K562 (cell line): ENCODE measurements around the gene PPP1R14C. TPM values are rescaled to one million over a fixed set of nuclear protein-coding genes. Genes with fewer than 3 reads are reported as not detected.
A peak's percentile ranks its signal among the peaks of the same experiment; 100 is the strongest.

Source experiments
- BDP1 ChIP-seq: IDR thresholded peaks from 3 replicates; pipeline ENCODE4 v1.6.1; 2011; ENCODE audit not compliant: insufficient read length, insufficient read depth
- BRF1 ChIP-seq: IDR thresholded peaks from 3 replicates; pipeline ENCODE4 v1.6.1; 2011; ENCODE audit warnings: borderline replicate concordance, mild to moderate bottlenecking; ENCODE audit not compliant: insufficient read length; ENCODE audit errors: extremely low read depth
- DIDO1 ChIP-seq: fragments of 450-650 bp; IDR thresholded peaks from 2 replicates; pipeline ENCODE4 v1.6.1; 2016; ENCODE audit warnings: low read depth, missing biosample characterization, missing genetic modification characterization
- NEUROD1 ChIP-seq: fragments of 150-350 bp; IDR thresholded peaks from 2 replicates; pipeline ENCODE4 v1.6.1; 2014; ENCODE audit warnings: borderline replicate concordance, low read length, low read depth; ENCODE audit not compliant: partially characterized antibody
- PTBP1 ChIP-seq: fragments of 200-400 bp; formaldehyde crosslinking; IDR thresholded peaks from 2 replicates; pipeline ENCODE4 v1.6.1; 2017; ENCODE audit warnings: low read depth, low read length
- SOX6 ChIP-seq: fragments of 450-650 bp; IDR thresholded peaks from 2 replicates; pipeline ENCODE4 v1.6.1; 2014; ENCODE audit warnings: mild to moderate bottlenecking
- XRCC4 ChIP-seq: IDR thresholded peaks from one replicate; pipeline ENCODE4 v1.6.1; 2011; ENCODE audit not compliant: insufficient read depth, insufficient read length; ENCODE audit errors: extremely low read depth
- ZNF12 ChIP-seq: sonication (generic); formaldehyde crosslinking; IDR thresholded peaks from 2 replicates; pipeline ENCODE4 v1.4.0; 2020; ENCODE audit warnings: mild to moderate bottlenecking, missing genetic modification reagents
- ZNF143 ChIP-seq: sonication (generic); formaldehyde crosslinking; IDR thresholded peaks from 2 replicates; pipeline ENCODE4 v1.9.0; 2022; ENCODE audit warnings: mild to moderate bottlenecking, missing genetic modification reagents
- ZNF232 ChIP-seq: sonication (generic); formaldehyde crosslinking; IDR thresholded peaks from 2 replicates; pipeline ENCODE4 v1.8.0; 2022; ENCODE audit warnings: mild to moderate bottlenecking, missing genetic modification reagents
- ZNF395 ChIP-seq: fragments of 200-800 bp; sonication (Bioruptor generic); IDR thresholded peaks from 2 replicates; pipeline ENCODE4 v1.6.1; 2017; ENCODE audit warnings: missing genetic modification characterization, missing compliant biosample characterization
- polyA plus RNA-seq, 8 experiments: library from polyadenylated mRNA; depleted of rRNA in 4 of 8; stranded (reverse) in 5 of 8; unstranded in 3 of 8; fragments of >200 nt; fragmentation: Nextera tagmentation in 2 of 8; fragmentation: Illumina TruSeq in 1 of 8; extraction: Ambion mirVana in 2 of 8; extraction: Trizol in 1 of 8; gene quantifications; 2 replicates each; pipeline versions ENCODE4 v1.2.1 to v1.2.3, GENCODE V29; 2011 to 2014; ENCODE audit warnings: inconsistent platforms in 1 of 8, missing spikeins in 1 of 8
- total RNA-seq, 7 experiments: library from RNA; depleted of rRNA in 6 of 7; stranded (reverse); fragments of >200 nt in 6 of 7; fragmentation: Illumina TruSeq in 2 of 7; extraction: Trizol in 2 of 7; gene quantifications; 2 replicates each; pipeline versions ENCODE4 v1.2.1 to v1.2.3, GENCODE V29; 2011 to 2021; ENCODE audit warnings: low replicate concordance in 1 of 7
- TF ChIP-seq, protein P1 (sequence below): fragments of 450-650 bp; IDR thresholded peaks from one replicate; pipeline ENCODE4 v1.6.1; 2018; ENCODE audit warnings: mild to moderate bottlenecking, moderate library complexity; ENCODE audit not compliant: partially characterized antibody
- TF ChIP-seq, protein P2 (sequence below): fragments of 250-450 bp; sonication (Bioruptor Pico); IDR thresholded peaks from 2 replicates; pipeline ENCODE4 v1.4.0; 2020; ENCODE audit warnings: mild to moderate bottlenecking, moderate library complexity
- TF ChIP-seq, protein P3 (sequence below): sonication (generic); formaldehyde crosslinking; IDR thresholded peaks from 2 replicates; pipeline ENCODE4 v1.5.0; 2020; ENCODE audit warnings: missing genetic modification reagents

The PPP1R14C gene
- total and polyA plus RNA-seq, 9 of the 15 experiments (the other 6 are each of a cell fraction or from before 2014, with no cell fraction given): 4.5 to 16.6 (median 11.9) TPM

- TF ChIP-seq, protein P1, sequence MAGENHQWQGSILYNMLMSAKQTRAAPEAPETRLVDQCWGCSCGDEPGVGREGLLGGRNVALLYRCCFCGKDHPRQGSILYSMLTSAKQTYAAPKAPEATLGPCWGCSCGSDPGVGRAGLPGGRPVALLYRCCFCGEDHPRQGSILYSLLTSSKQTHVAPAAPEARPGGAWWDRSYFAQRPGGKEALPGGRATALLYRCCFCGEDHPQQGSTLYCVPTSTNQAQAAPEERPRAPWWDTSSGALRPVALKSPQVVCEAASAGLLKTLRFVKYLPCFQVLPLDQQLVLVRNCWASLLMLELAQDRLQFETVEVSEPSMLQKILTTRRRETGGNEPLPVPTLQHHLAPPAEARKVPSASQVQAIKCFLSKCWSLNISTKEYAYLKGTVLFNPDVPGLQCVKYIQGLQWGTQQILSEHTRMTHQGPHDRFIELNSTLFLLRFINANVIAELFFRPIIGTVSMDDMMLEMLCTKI: no peak
- no peak for TF ChIP-seq BDP1
- TF ChIP-seq, protein P2, sequence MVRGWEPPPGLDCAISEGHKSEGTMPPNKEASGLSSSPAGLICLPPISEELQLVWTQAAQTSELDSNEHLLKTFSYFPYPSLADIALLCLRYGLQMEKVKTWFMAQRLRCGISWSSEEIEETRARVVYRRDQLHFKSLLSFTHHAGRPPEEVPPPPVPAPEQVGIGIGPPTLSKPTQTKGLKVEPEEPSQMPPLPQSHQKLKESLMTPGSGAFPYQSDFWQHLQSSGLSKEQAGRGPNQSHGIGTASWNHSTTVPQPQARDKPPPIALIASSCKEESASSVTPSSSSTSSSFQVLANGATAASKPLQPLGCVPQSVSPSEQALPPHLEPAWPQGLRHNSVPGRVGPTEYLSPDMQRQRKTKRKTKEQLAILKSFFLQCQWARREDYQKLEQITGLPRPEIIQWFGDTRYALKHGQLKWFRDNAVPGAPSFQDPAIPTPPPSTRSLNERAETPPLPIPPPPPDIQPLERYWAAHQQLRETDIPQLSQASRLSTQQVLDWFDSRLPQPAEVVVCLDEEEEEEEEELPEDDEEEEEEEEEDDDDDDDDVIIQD (CRISPR knock-in tag): no peak
- no peak for TF ChIP-seq BRF1
- no peak for TF ChIP-seq PTBP1
- TF ChIP-seq, protein P3, sequence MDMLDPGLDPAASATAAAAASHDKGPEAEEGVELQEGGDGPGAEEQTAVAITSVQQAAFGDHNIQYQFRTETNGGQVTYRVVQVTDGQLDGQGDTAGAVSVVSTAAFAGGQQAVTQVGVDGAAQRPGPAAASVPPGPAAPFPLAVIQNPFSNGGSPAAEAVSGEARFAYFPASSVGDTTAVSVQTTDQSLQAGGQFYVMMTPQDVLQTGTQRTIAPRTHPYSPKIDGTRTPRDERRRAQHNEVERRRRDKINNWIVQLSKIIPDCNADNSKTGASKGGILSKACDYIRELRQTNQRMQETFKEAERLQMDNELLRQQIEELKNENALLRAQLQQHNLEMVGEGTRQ (CRISPR knock-in tag): no peak
- no peak for TF ChIP-seq ZNF232 (CRISPR knock-in tag)
- no peak for TF ChIP-seq ZNF395 (CRISPR knock-in tag)
- no peak for TF ChIP-seq ZNF12 (CRISPR knock-in tag)
- TF ChIP-seq NEUROD1: no peak
- TF ChIP-seq ZNF143: 0 out of 2 replicates have a peak, but pooled peaks have one; percentile 14
- no peak for TF ChIP-seq DIDO1 (tag)
- no peak for TF ChIP-seq XRCC4
- no peak for TF ChIP-seq SOX6
Observed at GRCh38 chr6:150270330-150271052, 127.6 kb downstream of the PPP1R14C start (continued).
